Neural progenitor cell (in vitro differentiated cells): ENCODE results near the gene HSP90AA1. TPM values are rescaled to one million over a fixed set of nuclear protein-coding genes. Genes with fewer than 3 reads are reported as not detected.

Experiments
- small RNA-seq: library from RNA; depleted of rRNA; stranded (forward); fragments of <200 nt; gene quantifications from one replicate; pipeline ENCODE3, GENCODE V24; 2015
- total RNA-seq: library from RNA; depleted of rRNA; stranded (reverse); fragments of >200 nt; gene quantifications from 2 replicates; pipeline ENCODE4 v1.2.3, GENCODE V29; 2015; ENCODE audit warnings: low replicate concordance

Gene HSP90AA1
- total RNA-seq, 1 donor from 2014 or later = 746 TPM

Small RNA genes within 50 kb of the gene (small RNA-seq; reads per million reads assigned to genes)
- gene RN7SL472P = not detected

Other genes starting within 250 kb of the HSP90AA1 start
- 237 and 309 TPM in 2 replicates for gene DYNC1H1, start 122.5 kb downstream of the HSP90AA1 start, total RNA-seq
- gene WDR20, start 52.9 kb upstream of the HSP90AA1 start, total RNA-seq = 18.2 and 22.4 TPM in 2 replicates
- 9.3 and 9.9 TPM in 2 replicates for gene MOK, start 218.1 kb upstream of the HSP90AA1 start, total RNA-seq
- 13.7 and 22.6 TPM in 2 replicates for gene ZNF839, start 232.7 kb upstream of the HSP90AA1 start, total RNA-seq